PC-3 (cell line): ENCODE measurements around the gene TWIST2. TPM values are rescaled to one million over a fixed set of nuclear protein-coding genes. Genes with fewer than 3 reads are reported as not detected.
A peak's percentile ranks its signal among the peaks of the same experiment; 100 is the strongest.

Source experiments
- ATAC-seq: fragments of 200-7000 bp; cut with Tn5 transposase; 2 replicates; pipeline ENCODE4 v1.9.1; 2020; ENCODE audit warnings: mild to moderate bottlenecking, moderate library complexity
- BruUV-seq: library from RNA; stranded (reverse); fragments of 400-500 nt; replicated peaks from 2 replicates; lab custom pipeline; 2021; lab: Mats Ljungman, UMichigan
- CTCF ChIA-PET: fragments of 300-600 bp; sonication (Branson Sonifier 250); formaldehyde crosslinking; loops from one replicate; lab custom pipeline; 2022; ENCODE audit warnings: antibody characterized with exemption; lab: Charles Lee
- POLR2A ChIA-PET: fragments of 300-600 bp; sonication (Branson Sonifier 250); formaldehyde crosslinking; loops from one replicate; lab custom pipeline; 2022; ENCODE audit warnings: antibody characterized with exemption; ENCODE audit not compliant: unreplicated experiment; lab: Charles Lee
- DNase-seq: peaks from one replicate; pipeline ENCODE4 v3.0.0-alpha.2; 2015
- H2AFZ ChIP-seq: fragments of 300-600 bp; sonication (generic); 2 replicates; pipeline ENCODE4 v1.6.0; 2016; ENCODE audit warnings: antibody characterized with exemption, low read length
- H3F3A ChIP-seq: fragments of 300-600 bp; sonication (generic); one replicate; pipeline ENCODE4 v1.6.0; 2017; ENCODE audit warnings: antibody characterized with exemption, low read length, control low read depth, mild to moderate bottlenecking; ENCODE audit not compliant: unreplicated experiment
- H3K27ac ChIP-seq: fragments of 300-600 bp; sonication (generic); 2 replicates; pipeline ENCODE4 v1.5.1; 2016; ENCODE audit warnings: mild to moderate bottlenecking, low read length
- H3K27me3 ChIP-seq: fragments of 300-600 bp; sonication (generic); 2 replicates; pipeline ENCODE4 v1.6.1; 2016; ENCODE audit warnings: low read length, mixed read lengths
- H3K36me3 ChIP-seq: fragments of 300-600 bp; sonication (generic); 2 replicates; pipeline ENCODE4 v1.6.1; 2016; ENCODE audit warnings: low read depth, mixed run types, low read length, mixed read lengths
- H3K4me1 ChIP-seq: fragments of 300-600 bp; sonication (generic); 2 replicates; pipeline ENCODE4 v1.5.1; 2016; ENCODE audit warnings: low read length; ENCODE audit not compliant: insufficient read depth
- H3K4me2 ChIP-seq: fragments of 300-600 bp; sonication (generic); 2 replicates; pipeline ENCODE4 v1.6.0; 2016; ENCODE audit warnings: low read length
- H3K4me3 ChIP-seq: fragments of 300-600 bp; sonication (generic); 2 replicates; pipeline ENCODE4 v1.5.1; 2016; ENCODE audit warnings: mild to moderate bottlenecking, low read length, mixed read lengths
- H3K79me2 ChIP-seq: fragments of 300-600 bp; sonication (generic); 2 replicates; pipeline ENCODE4 v1.6.1; 2017; ENCODE audit warnings: low read length, mixed read lengths
- H3K9ac ChIP-seq: fragments of 300-600 bp; sonication (generic); 2 replicates; pipeline ENCODE4 v1.6.0; 2016; ENCODE audit warnings: mild to moderate bottlenecking, low read length
- H3K9me2 ChIP-seq: fragments of 300-600 bp; sonication (generic); replicated peaks from 2 replicates; pipeline ENCODE4 v1.6.1; 2016; ENCODE audit warnings: mixed run types, low read length, mixed read lengths
- H3K9me3 ChIP-seq: fragments of 300-600 bp; sonication (generic); 2 replicates; pipeline ENCODE4 v1.6.1; 2016; ENCODE audit warnings: low read length, mixed read lengths
- H4K20me1 ChIP-seq: fragments of 300-600 bp; sonication (generic); 2 replicates; pipeline ENCODE4 v1.6.1; 2016; ENCODE audit warnings: low read length, mixed read lengths
- CTCF ChIP-seq: fragments of 300-600 bp; sonication (generic); conservative IDR thresholded peaks from 2 replicates; pipeline ENCODE4 v1.5.1; 2017; ENCODE audit warnings: antibody characterized with exemption, low read depth, mild to moderate bottlenecking, low read length
- EZH2 ChIP-seq: fragments of 300-600 bp; sonication (generic); IDR thresholded peaks from one replicate; pipeline ENCODE4 v1.6.1; 2017; ENCODE audit warnings: antibody characterized with exemption, mild to moderate bottlenecking, low read length; ENCODE audit not compliant: unreplicated experiment
- EZH2phosphoT487 ChIP-seq: fragments of 300-600 bp; sonication (generic); IDR thresholded peaks from 2 replicates; pipeline ENCODE4 v1.6.1; 2018; ENCODE audit warnings: mild to moderate bottlenecking, antibody characterized with exemption, low read length, borderline replicate concordance
- intact Hi-C: fragments of 100-400 bp; cut with micrococcal nuclease; formaldehyde crosslinking; loops from 2 replicates; pipeline ENCODE4 v1.9.0; 2023
- total RNA-seq: library from RNA; depleted of rRNA; stranded (reverse); fragments of >200 nt; gene quantifications from 2 replicates; pipeline ENCODE4 v1.2.3, GENCODE V29; 2014

Gene TWIST2
- total RNA-seq, 1 experiment from 2014 or later: 4.4 TPM

GRCh38 chr2:238912916-238913875, 65.3 kb downstream of the TWIST2 start:
- no TSS peak for BruUV-seq
- Histone ChIP-seq H3K4me1 (peaks cover 32% of the 10 kb centered on the region), H3K4me2 (no peak overlapping the region), H3K4me3 (no peak overlapping the region), H3K9ac (no peak overlapping the region), H3K27me3 (no peaks in the 10 kb centered on the region), H3K79me2 (no peaks in the 10 kb centered on the region), H3K27ac (no peak overlapping the region), H4K20me1 (no peaks in the 10 kb centered on the region), H3K36me3 (no peaks in the 10 kb centered on the region), H2AFZ (no peak overlapping the region), H3K9me3 (no peaks in the 10 kb centered on the region), H3K9me2 (no peaks in the 10 kb centered on the region), H3F3A (no peaks in the 10 kb centered on the region)
- ATAC-seq (no peak), DNase-seq (no peak)
- ChIA-PET POLR2A (no interaction called here), CTCF (no interaction called here)
- intact Hi-C loops: no loop called here
- TF ChIP-seq EZH2 (no peak), EZH2phosphoT487 (no peak), CTCF (no peak)

GRCh38 chr2:238913931-238914647, 66.2 kb downstream of the TWIST2 start:
- intact Hi-C loops: no loop called here
- Histone ChIP-seq H2AFZ (peak overlapping the region; percentile 78), H3K4me1 (peaks cover 32% of the 10 kb centered on the region), H3K36me3 (no peaks in the 10 kb centered on the region), H3K27ac (peak overlapping the region; percentile 54), H3K9me2 (no peaks in the 10 kb centered on the region), H3K4me2 (peak overlapping the region; percentile 64), H3K9ac (peak overlapping the region; percentile 26; the same call in 1 of the 2 replicates), H3K27me3 (no peaks in the 10 kb centered on the region), H3K79me2 (no peaks in the 10 kb centered on the region), H4K20me1 (no peaks in the 10 kb centered on the region), H3K4me3 (no peak overlapping the region), H3K9me3 (no peaks in the 10 kb centered on the region), H3F3A (no peaks in the 10 kb centered on the region)
- DNase-seq (no peak), ATAC-seq (peak; percentile 34)
- ChIA-PET POLR2A (no interaction called here), CTCF (no interaction called here)
- no TSS peak for BruUV-seq
- TF ChIP-seq EZH2phosphoT487: no peak
- no peak for TF ChIP-seq EZH2
- no peak for TF ChIP-seq CTCF
